DND-41 (cell line): Measurements from ENCODE around the gene GCLC.

Experiments
- EZH2 ChIP-seq: IDR thresholded peaks from 3 replicates; pipeline ENCODE4 v1.6.1; 2012; ENCODE audit warnings: borderline replicate concordance, low read depth, mild to moderate bottlenecking, moderate library complexity, low read length, inconsistent platforms; ENCODE audit not compliant: severe bottlenecking
- TF ChIP-seq, protein P1 (sequence below): IDR thresholded peaks from 2 replicates; pipeline ENCODE4 v1.5.1; 2012; ENCODE audit warnings: borderline replicate concordance, low read length, moderate library complexity, mild to moderate bottlenecking; ENCODE audit not compliant: poor library complexity, severe bottlenecking; ENCODE audit errors: extremely low read depth

DNA sequence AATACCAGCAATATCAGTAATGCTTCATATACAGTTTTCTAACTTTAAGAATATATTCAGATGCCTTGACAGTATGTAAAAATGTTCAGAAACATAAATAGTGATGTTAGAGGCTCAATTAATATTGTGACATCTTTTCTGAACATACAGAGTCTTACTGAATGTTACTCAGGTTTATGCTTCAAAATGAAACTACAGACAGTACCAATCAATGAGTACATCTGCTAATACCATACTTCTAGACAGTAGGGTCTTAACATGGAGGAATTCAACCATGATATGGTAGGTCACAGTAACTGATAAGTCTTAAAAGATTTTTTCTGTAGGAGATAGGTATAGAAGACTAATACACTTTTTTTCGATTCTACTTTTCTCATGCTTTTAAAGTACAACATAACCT is 8.3 kb downstream of the GCLC start:
- TF ChIP-seq EZH2: no peak
- TF ChIP-seq, protein P1, sequence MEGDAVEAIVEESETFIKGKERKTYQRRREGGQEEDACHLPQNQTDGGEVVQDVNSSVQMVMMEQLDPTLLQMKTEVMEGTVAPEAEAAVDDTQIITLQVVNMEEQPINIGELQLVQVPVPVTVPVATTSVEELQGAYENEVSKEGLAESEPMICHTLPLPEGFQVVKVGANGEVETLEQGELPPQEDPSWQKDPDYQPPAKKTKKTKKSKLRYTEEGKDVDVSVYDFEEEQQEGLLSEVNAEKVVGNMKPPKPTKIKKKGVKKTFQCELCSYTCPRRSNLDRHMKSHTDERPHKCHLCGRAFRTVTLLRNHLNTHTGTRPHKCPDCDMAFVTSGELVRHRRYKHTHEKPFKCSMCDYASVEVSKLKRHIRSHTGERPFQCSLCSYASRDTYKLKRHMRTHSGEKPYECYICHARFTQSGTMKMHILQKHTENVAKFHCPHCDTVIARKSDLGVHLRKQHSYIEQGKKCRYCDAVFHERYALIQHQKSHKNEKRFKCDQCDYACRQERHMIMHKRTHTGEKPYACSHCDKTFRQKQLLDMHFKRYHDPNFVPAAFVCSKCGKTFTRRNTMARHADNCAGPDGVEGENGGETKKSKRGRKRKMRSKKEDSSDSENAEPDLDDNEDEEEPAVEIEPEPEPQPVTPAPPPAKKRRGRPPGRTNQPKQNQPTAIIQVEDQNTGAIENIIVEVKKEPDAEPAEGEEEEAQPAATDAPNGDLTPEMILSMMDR: no peak
